GM20000 (cell line): ENCODE results near the gene TM9SF4.
A peak's percentile ranks its signal among the peaks of the same experiment; 100 is the strongest.

Source experiments
- DNase-seq: peaks from one replicate; pipeline ENCODE4 v3.0.0; 2012; ENCODE audit warnings: low spot score
- TF ChIP-seq, protein P1 (sequence below): IDR thresholded peaks from 2 replicates; pipeline ENCODE4 v1.5.1; 2012; ENCODE audit warnings: mild to moderate bottlenecking, control low read depth; ENCODE audit errors: extremely low read depth, missing control alignments

The TM9SF4 gene

DNA sequence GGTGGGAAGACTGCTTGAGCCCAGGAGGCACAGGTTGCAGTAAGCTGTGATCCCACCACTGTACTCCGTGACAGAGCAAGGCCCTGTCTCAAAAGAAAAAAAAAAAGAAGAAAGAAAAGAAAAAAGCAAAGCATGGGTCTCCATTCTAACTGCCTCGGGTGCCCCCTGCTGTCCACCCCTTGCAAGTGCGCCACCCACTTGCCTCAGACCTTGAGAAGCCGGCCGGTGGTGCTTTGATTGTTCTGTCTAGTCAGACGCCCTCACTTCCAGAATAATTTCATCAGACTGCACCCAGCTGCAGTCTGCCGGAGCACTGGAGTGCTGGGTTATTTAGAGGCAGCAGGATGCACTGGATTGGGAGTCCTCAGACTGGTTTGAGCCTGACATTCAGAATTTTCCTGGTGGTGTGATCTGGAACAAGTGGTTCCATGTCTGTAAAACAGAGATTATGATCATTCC lies 17.6 kb upstream of the TM9SF4 start:
- DNase-seq, result peak; percentile 78
- TF ChIP-seq, protein P1, sequence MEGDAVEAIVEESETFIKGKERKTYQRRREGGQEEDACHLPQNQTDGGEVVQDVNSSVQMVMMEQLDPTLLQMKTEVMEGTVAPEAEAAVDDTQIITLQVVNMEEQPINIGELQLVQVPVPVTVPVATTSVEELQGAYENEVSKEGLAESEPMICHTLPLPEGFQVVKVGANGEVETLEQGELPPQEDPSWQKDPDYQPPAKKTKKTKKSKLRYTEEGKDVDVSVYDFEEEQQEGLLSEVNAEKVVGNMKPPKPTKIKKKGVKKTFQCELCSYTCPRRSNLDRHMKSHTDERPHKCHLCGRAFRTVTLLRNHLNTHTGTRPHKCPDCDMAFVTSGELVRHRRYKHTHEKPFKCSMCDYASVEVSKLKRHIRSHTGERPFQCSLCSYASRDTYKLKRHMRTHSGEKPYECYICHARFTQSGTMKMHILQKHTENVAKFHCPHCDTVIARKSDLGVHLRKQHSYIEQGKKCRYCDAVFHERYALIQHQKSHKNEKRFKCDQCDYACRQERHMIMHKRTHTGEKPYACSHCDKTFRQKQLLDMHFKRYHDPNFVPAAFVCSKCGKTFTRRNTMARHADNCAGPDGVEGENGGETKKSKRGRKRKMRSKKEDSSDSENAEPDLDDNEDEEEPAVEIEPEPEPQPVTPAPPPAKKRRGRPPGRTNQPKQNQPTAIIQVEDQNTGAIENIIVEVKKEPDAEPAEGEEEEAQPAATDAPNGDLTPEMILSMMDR, result peak; percentile 84

DNA sequence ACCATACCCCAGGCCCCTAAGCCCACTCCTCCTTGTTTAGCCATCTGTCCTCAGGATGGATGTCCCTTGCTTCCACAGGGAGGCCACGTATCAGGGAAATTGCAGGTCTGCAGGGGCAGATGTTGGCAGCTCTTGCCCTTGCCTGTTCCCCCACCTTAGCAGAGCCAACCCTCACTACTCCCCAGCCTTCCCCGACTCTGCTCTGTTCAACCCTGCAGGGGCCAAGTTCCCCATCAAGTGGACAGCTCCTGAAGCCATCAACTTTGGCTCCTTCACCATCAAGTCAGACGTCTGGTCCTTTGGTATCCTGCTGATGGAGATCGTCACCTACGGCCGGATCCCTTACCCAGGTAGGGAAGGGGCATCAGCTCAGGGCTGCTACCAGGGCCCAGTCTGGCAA lies 10.7 kb upstream of the TM9SF4 start:
- DNase-seq, result no peak
- TF ChIP-seq, protein P1, result no peak

DNA sequence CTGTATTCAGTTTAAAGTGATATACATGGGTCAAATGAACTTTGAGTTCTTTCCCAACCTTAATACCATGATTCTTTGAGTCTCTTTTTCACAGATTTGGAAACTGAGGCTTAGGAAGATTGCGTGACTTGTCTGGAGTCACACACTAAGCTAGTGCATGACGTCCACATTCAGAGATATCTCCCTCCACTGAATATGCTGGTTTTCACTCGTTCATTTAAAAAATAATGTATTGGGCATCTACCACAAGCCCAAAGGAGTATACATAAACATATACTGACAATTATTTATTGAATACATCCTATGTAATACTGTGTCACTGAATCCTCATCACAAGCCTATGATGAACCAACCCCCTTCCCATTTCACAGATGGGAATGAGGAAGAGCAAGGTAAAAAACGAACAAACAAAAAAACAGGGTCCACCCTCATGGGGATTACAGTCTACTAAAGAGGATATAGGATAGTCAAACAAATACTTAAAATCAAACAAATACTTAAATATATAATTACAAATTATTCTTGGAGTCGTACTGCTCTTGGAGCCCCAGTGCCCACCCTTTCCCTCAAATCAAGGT lies 611 bp upstream of the TM9SF4 start:
- TF ChIP-seq, protein P1, result no peak
- DNase-seq, result no peak

DNA sequence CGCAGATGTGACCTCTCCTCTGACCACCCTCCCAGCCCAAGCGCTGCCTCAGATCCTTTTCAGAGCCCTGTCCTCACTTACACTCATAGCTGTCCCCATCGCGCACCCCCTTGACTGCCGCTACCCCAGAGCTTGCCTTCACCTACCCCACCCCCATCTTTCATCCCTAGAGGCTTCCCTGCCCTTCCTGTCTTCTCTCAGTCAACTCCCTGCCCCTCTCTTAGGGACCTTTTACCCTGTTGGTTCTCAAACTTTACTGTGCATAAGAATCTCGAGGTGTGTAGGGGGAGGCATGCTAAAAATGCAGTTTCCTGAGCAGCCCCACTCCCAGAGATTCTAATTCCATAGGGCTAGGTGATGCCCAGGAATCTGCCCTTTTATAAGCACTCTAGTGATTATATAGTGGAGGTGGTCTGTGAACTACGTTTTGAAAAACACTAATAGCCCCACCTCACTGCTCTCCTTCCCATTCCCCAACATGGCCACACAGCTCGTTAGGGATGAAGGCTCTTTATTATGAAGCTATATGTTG lies 725 bp downstream of the TM9SF4 start:
- TF ChIP-seq, protein P1, result no peak
- no peak for DNase-seq

DNA sequence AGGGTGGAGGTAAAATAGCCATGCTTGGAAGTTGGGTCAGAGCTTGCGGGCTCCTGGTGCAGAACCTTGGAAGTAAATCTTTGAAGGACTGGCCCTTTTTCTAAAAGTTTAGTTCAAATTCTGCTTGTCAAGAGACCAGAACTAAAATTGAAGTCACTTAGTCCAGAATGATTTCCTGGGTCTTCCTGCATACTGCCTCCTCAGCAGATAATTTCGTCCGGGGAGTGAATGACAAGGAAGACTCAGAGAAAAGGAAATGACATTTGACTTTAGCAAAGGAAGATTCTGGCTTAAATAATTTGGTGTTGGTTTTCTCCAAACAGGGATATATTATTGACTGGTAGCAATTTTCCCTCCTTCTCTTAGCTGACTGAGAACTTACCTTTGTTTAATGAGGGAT lies 1.2 kb downstream of the TM9SF4 start:
- no peak for DNase-seq
- TF ChIP-seq, protein P1, result no peak

DNA sequence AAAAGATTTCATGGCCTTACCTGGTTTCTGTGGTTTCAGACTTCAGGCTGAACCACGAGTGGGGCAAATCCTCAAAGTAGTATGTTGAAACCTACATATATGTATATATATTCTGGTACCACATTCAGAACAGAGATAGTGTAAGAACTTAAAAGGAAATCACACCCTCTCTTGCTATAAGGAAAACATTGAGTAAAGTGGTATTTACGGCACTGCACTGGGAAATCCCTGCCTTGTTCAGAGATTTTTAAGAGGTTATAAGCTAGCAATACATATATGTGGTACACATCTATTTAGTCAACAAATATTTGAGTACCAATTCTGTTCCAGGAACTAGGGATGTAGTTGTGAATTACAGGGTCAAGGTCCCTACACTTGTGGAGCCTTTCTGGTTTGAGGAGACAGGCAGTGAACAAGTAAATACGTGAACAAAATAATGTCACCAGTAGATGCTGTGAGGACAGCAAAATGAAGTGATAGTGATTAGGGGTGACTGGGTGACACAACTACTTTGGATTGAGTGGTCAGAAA lies 1.7 kb downstream of the TM9SF4 start:
- no peak for DNase-seq
- TF ChIP-seq, protein P1, result no peak

DNA sequence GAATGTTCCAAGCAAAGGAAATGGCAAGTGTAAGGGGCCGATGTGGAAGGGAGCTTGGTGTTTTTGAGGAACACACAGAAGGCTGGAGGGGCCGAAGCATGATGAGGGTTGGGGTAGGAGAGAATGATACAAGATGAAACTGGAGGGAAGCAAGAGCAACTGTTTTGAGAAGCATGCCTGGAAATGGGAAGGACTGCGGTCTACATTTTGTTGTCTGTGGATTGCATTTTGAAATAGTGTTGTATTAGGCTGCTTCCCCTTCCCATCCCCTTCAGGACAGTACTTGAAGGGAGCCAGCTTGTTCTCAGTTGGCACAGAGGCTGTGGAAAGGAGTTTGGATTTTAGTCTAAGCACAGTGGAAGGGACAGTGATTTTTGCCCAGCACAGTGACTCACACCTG lies 2.2 kb downstream of the TM9SF4 start:
- TF ChIP-seq, protein P1, result no peak
- no peak for DNase-seq
